ENCODE results near the gene NCKIPSD. TPM values are rescaled to one million over a fixed set of nuclear protein-coding genes. Genes with fewer than 3 reads are reported as not detected.

The NCKIPSD gene
- total RNA-seq, 1 donor from 2014 or later = 9.7 TPM

- Mint-ChIP-seq H3K9me3 (no peaks in the 10 kb centered on the region), H3K27ac (no peak overlapping the region), H3K36me3 (ENCODE audit: low read depth) (peaks cover 37% of the 10 kb centered on the region), H3K4me1 (peaks cover 53% of the 10 kb centered on the region), H3K4me3 (no peak overlapping the region), H3K27me3 (no peaks in the 10 kb centered on the region)
- intact Hi-C loops (cut with micrococcal nuclease) = loop anchor here (10.0 kb wide), 1 partner anchor 407 kb away; no protein-coding TSS in a partner anchor
- ChIA-PET CTCF (no interaction called here), POLR2A (no interaction called here)
- no peak for TF ChIP-seq CTCF (IDR thresholded peaks at IDR 0.05)
- DNase-seq (no peak), ATAC-seq (ENCODE audit: low read depth) (no peak)
Observed at GRCh38 chr3:48681974-48682610, 3.6 kb downstream of the NCKIPSD start.

- Mint-ChIP-seq H3K27ac (no peak overlapping the region), H3K27me3 (no peaks in the 10 kb centered on the region), H3K9me3 (no peaks in the 10 kb centered on the region), H3K4me3 (no peak overlapping the region), H3K36me3 (ENCODE audit: low read depth) (peaks cover 34% of the 10 kb centered on the region), H3K4me1 (peaks cover 51% of the 10 kb centered on the region)
- DNase-seq (no peak), ATAC-seq (ENCODE audit: low read depth) (no peak)
- no peak for TF ChIP-seq CTCF (IDR thresholded peaks at IDR 0.05)
- CTCF ChIA-PET = no interaction called here
- POLR2A ChIA-PET = no interaction called here
- intact Hi-C loops (cut with micrococcal nuclease) = loop anchor here (10.0 kb wide), 1 partner anchor 407 kb away; no protein-coding TSS in a partner anchor
Observed at GRCh38 chr3:48681541-48681880, 4.2 kb downstream of the NCKIPSD start.

- intact Hi-C loops (cut with micrococcal nuclease) = loop anchor here (10.0 kb wide), 1 partner anchor 406 kb away; no protein-coding TSS in a partner anchor
- H3K36me3 Mint-ChIP-seq (ENCODE audit: low read depth) = peaks cover 36% of the 10 kb centered on the region
- no peak for ATAC-seq (ENCODE audit: low read depth)
- H3K9me3 Mint-ChIP-seq = no peaks in the 10 kb centered on the region
- no peak for TF ChIP-seq CTCF (IDR thresholded peaks at IDR 0.05)
- no peaks in the 10 kb centered on the region for H3K27me3 Mint-ChIP-seq
- ChIA-PET CTCF (no interaction called here), POLR2A (no interaction called here)
- H3K4me3 Mint-ChIP-seq = no peak overlapping the region
- peaks cover 45% of the 10 kb centered on the region for H3K4me1 Mint-ChIP-seq
- no peak for DNase-seq
- no peak overlapping the region for H3K27ac Mint-ChIP-seq
Observed at GRCh38 chr3:48680811-48681540, 4.7 kb downstream of the NCKIPSD start.

- no peaks in the 10 kb centered on the region for H3K9me3 Mint-ChIP-seq
- H3K4me1 Mint-ChIP-seq = peaks cover 37% of the 10 kb centered on the region
- H3K4me3 Mint-ChIP-seq = no peak overlapping the region
- peak overlapping the region; percentile 51 for H3K27ac Mint-ChIP-seq
- POLR2A ChIA-PET = no interaction called here
- intact Hi-C loops (cut with micrococcal nuclease) = loop anchor here (10.0 kb wide), 1 partner anchor 405 kb away; no protein-coding TSS in a partner anchor
- peak; percentile 97 for ATAC-seq (ENCODE audit: low read depth)
- no peaks in the 10 kb centered on the region for H3K27me3 Mint-ChIP-seq
- no peak for DNase-seq
- no peak for TF ChIP-seq CTCF (IDR thresholded peaks at IDR 0.05)
- CTCF ChIA-PET = no interaction called here
- H3K36me3 Mint-ChIP-seq (ENCODE audit: low read depth) = peaks cover 34% of the 10 kb centered on the region
Observed at GRCh38 chr3:48679411-48680391, 6.0 kb downstream of the NCKIPSD start.

All from activated B cell treated with CpG ODN at 0.5 μM for 24 hours (primary cell).